ENCODE results near the gene CPLANE2. TPM values are rescaled to one million over a fixed set of nuclear protein-coding genes. Genes with fewer than 3 reads are reported as not detected.

The CPLANE2 gene
- total RNA-seq, 1 experiment from 2014 or later: 6.3 TPM

- Histone ChIP-seq H2BK5ac (ENCODE audit: insufficient read length, low read length) (no peak overlapping the region), H3K23me2 (ENCODE audit: insufficient read length, low read depth, low read length, poor library complexity, severe bottlenecking) (peaks cover 6% of the 10 kb centered on the region), H3K79me2 (ENCODE audit: insufficient read depth, low read length) (no peaks in the 10 kb centered on the region), H2AK5ac (ENCODE audit: insufficient read length, low read length) (no peak overlapping the region), H3K27ac (ENCODE audit: insufficient read length, low read depth, low read length) (no peak overlapping the region), H2BK120ac (ENCODE audit: low read depth, low read length, poor library complexity, severe bottlenecking) (no peak overlapping the region), H3T11ph (ENCODE audit: low read length) (no peak overlapping the region), H3K56ac (ENCODE audit: insufficient read length, low read depth, low read length) (no peak overlapping the region), H3K23ac (ENCODE audit: insufficient read length, low read depth, low read length) (no peak overlapping the region), H3K27me3 (ENCODE audit: insufficient read depth, low read length) (no peaks in the 10 kb centered on the region; the same call in 1 of the 2 replicates), H3K9me3 (ENCODE audit: control insufficient read depth, low read depth, low read length) (no peaks in the 10 kb centered on the region), H2BK12ac (ENCODE audit: insufficient read length, low read depth, low read length) (no peak overlapping the region), H3K9ac (ENCODE audit: extremely low read depth, insufficient read length, low read length) (no peak overlapping the region), H3K79me1 (ENCODE audit: insufficient read depth, low read depth, low read length, poor library complexity, severe bottlenecking) (no peaks in the 10 kb centered on the region), H3K14ac (ENCODE audit: insufficient read depth, low read length) (no peak overlapping the region), H2BK20ac (ENCODE audit: low read depth, low read length, poor library complexity, severe bottlenecking) (no peak overlapping the region), H3K4me1 (ENCODE audit: insufficient read depth, low read length) (0 out of 2 replicates have a peak, but pooled peaks cover 5% of the 10 kb centered on the region), H3K18ac (ENCODE audit: insufficient read length, low read depth, low read length) (no peak overlapping the region), H2AFZ (ENCODE audit: low read length) (no peak overlapping the region), H3K4ac (ENCODE audit: low read depth, low read length) (no peak overlapping the region), H4K8ac (replicated peaks; ENCODE audit: insufficient read length, low read depth, low read length) (no peak overlapping the region), H4K91ac (ENCODE audit: insufficient read length, low read depth, low read length) (no peak overlapping the region), H2BK15ac (ENCODE audit: low read depth, low read length) (no peak overlapping the region), H4K20me1 (ENCODE audit: control insufficient read depth, insufficient read depth, insufficient read length) (no peaks in the 10 kb centered on the region), H4K5ac (ENCODE audit: insufficient read length, low read depth, low read length) (no peak overlapping the region), H3K4me2 (ENCODE audit: insufficient read depth, insufficient read length, low read length) (no peak overlapping the region)
- H3K9me3 Mint-ChIP-seq: no peaks in the 10 kb centered on the region; a peak in 2 of 5 replicates
- peaks cover 24% of the 10 kb centered on the region for H3K27me3 Mint-ChIP-seq (ENCODE audit: low read depth)
- no peaks in the 10 kb centered on the region; a peak in 1 of 7 replicates for H3K36me3 Mint-ChIP-seq (ENCODE audit: insufficient read depth in 1 of 3, low read depth in 3 of 3)
- WGBS (ENCODE audit: extremely low coverage, insufficient read length, low lambda C conversion rate): no CpG with 5 or more reads among the region's 8 CpGs
- H3K4me3 Mint-ChIP-seq: no peak overlapping the region
- no peak overlapping the region for H3K27ac Mint-ChIP-seq
- TF ChIP-seq, protein P1, sequence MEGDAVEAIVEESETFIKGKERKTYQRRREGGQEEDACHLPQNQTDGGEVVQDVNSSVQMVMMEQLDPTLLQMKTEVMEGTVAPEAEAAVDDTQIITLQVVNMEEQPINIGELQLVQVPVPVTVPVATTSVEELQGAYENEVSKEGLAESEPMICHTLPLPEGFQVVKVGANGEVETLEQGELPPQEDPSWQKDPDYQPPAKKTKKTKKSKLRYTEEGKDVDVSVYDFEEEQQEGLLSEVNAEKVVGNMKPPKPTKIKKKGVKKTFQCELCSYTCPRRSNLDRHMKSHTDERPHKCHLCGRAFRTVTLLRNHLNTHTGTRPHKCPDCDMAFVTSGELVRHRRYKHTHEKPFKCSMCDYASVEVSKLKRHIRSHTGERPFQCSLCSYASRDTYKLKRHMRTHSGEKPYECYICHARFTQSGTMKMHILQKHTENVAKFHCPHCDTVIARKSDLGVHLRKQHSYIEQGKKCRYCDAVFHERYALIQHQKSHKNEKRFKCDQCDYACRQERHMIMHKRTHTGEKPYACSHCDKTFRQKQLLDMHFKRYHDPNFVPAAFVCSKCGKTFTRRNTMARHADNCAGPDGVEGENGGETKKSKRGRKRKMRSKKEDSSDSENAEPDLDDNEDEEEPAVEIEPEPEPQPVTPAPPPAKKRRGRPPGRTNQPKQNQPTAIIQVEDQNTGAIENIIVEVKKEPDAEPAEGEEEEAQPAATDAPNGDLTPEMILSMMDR (conservative IDR thresholded peaks at IDR 0.05): no peak
- no peak for DNase-seq
- H3K4me1 Mint-ChIP-seq: peaks cover 11 to 17% of the 10 kb centered on the region in 2 experiments
Observed at GRCh38 chr1:16233431-16233830, 3.6 kb downstream of the CPLANE2 start.

Data from H9 (cell line).